Ammon's horn (tissue), 1 donor: Measurements from ENCODE around the gene THEMIS2.
"Not testable (repeated sequence)": the region's sequence is repeated elsewhere in the genome, so short reads cannot be mapped to it uniquely, and the experiment has no call there.

Experiments used
- DNase-seq: peaks from one replicate; pipeline ENCODE4 v3.0.0-alpha.2; 2016; ENCODE audit warnings: low spot score

The THEMIS2 gene

DNA sequence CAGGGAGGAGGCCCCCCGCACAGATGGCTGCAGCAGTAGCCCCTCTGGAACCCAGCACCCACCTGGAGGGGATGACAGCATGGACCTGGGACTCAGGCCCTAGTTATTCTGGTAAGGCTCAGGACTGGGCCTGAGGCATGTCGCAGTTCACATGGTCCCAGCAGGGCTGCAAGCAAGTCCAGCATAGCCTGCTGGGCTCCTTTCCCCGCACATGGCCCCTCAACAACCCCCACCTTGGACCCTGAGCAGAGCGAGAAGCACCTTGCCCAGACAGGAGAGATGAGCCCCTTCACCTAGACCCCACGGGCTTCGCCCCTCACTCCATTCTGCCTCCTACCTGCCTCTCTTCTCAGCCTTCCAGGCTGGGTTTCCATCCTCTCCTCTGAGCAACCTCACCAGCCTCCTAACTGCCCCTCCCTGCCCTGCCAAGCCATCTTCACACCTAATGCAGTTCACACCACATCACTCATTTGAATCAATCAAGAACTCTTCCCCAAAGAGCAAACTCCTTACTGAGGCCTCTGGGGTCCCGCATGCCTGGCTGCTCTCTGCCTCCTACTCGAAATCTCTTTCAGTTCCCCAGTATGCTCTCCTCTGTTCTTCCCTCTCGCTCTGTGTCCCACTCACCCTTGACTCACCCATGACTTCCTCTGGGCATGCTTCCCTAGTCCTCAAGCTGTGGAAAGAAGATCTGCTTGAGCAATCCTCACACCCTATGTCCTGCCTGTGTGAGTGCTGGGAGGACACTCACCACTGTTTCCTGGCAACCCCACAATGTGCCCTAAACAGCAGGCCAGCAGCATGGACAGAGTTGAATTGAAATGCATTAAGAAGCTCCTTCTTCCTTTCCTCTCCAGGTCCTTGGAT is 9.4 kb upstream of the THEMIS2 start:
- DNase-seq, result peak; percentile 85

DNA sequence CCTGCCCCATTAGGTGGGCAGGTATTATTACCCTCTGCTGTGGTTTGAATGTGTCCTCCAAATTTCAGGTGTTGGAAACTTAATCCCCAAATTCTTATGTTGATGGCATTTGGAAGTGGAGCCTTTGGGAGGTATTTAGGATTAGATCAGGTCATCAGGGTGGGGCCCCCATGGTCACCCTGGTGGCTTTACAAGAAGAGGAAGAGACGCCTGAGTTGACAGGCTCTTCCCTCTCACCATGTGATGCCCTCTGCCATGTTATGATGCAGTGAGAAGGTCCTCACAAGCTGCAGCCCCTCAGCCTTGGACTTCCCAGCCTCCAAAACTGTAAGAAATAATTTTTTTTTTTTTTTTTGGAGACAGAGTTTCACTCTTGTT is 8.8 kb upstream of the THEMIS2 start:
- no peak for DNase-seq

DNA sequence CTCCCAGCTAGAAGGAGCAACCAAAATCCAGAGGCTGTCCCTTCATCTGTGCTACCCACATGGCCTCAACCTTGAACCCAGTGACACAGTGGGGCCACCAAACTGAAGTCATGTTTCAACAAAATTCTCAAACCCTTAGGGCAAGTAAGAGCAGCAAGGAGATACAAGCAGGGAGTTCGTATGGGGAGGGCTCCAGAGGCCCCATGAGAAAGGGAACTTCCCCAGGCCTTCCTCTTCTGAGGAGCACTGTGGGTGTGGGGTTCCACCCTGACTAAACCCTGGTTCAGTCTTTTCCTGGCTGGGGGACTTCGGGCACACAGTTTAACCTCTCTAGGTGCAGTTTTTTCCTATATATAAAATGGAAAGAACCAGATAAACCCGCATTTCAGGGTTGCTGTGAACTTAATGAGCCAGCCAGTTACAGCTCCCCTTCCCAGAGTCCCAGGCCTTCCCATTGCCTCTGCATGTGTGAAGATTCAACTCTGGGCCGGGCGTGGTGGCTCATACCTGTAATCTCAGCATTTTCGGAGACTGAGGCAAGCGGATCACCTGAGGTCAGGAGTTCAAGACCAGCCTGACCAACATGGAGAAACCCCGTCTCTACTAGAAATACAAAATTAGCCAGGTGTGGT is 8.0 kb upstream of the THEMIS2 start:
- peak; percentile 43 for DNase-seq

DNA sequence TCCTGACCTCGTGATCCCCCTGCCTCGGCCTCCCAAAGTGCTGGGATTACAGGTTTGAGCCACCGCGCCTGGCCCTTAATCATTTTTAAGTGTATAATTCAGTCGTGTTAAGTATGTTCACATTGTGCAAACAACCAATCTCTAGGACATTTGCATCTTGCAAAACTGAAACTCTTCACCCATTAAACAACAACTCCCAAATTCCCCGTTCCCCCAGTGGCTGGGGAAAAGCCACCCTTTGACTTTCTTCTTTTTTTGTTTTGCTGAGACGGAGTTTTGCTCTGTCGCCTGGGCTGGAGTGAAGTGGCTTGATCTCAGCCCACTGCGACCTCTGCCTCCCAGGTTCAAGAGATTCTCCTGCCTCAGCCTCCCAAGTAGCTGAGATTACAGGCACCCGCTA is 6.5 kb upstream of the THEMIS2 start:
- no peak for DNase-seq

DNA sequence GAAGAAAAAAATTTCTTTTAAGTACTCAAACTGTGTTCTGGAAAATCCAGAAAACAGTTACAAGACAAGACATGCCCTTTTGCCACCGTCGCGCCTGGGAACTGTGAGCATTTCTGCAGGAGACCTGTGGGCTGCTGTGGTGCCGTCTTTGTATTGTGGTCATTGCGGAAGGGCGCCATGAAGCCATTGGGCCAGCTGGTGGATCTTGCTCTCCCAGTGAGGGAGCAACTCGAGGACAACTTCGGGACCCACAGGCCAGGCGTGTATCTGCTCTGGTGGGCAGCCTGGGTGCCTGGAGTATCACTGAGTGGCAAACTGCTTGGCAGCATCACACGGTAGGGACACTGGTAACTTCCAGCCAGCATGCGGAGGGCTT is 3.8 kb upstream of the THEMIS2 start:
- no peak for DNase-seq

DNA sequence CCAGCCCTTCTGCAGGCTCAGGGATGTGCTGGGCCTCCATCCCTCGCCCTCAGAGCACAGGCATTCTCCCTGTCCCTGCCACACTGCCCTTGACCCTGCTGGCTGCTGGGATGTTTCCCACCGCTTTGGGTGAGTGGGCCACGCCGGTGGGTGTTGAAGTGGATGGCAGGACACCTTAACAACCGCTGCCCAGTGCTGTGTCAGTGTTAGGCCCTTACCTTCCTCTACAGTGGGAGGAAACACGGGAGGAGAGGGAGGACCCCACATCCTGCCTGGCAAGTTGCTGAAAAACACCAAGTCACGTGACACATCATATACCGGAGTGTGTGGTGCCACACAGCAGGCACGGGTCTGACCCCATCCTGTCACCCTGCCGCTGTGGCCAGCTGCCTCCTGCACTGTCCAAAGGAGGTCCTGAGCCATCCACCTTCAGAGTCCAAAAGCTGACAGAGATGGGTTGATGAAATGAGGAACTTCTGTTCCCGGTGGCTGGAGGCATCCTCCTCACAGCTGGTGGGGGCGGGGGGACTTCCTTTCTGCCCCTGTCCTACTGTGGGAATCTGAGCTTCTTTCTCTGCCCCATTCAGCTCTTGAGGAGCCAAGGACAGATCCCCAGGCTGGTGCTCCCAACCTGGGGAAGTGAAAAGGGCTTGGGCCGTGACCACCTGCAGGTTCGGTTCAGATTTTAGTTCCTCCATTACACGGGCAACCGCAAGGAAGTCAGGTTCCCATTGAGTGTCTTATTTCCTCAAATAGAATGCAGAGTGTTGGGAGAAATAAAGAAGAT is 3.2 kb upstream of the THEMIS2 start:
- peak; percentile 43 for DNase-seq

DNA sequence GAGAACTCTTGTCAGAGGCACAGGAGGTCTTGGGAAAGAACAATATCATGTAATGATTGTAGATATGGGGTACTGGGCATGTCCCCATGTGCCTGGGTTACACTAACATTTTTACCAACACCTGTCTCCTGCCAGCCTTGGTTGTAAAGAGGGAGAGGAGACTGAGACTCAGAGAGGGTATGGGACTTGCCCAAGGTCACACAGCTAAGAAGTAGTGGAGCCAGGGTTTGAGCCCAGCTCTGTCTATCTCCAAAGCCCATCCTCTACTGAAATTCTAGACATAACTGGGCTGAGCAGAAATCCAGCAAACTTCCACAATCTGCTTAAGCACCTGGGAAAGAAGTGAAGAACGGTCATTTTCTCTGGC is 2.6 kb upstream of the THEMIS2 start:
- DNase-seq, result no peak

DNA sequence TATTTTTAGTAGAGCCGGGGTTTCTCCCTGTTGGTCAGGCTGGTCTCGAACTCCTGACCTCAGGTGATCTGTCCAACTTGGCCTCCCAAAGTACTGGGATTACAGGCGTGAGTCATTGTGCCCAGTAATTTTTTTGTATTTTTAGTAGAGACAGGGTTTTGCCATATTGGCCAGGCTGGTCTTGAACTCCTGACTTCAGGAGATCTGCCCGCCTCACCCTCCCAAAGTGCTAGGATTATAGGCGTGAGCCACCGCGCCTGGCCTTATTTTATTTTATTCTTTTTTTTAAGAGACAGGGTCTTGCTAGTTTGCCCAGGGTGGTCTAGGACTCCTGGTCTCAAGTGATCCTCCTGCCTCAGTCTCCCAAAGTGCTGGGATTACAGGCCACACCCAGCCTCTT is 1.3 kb upstream of the THEMIS2 start:
- not testable (repeated sequence) for DNase-seq

DNA sequence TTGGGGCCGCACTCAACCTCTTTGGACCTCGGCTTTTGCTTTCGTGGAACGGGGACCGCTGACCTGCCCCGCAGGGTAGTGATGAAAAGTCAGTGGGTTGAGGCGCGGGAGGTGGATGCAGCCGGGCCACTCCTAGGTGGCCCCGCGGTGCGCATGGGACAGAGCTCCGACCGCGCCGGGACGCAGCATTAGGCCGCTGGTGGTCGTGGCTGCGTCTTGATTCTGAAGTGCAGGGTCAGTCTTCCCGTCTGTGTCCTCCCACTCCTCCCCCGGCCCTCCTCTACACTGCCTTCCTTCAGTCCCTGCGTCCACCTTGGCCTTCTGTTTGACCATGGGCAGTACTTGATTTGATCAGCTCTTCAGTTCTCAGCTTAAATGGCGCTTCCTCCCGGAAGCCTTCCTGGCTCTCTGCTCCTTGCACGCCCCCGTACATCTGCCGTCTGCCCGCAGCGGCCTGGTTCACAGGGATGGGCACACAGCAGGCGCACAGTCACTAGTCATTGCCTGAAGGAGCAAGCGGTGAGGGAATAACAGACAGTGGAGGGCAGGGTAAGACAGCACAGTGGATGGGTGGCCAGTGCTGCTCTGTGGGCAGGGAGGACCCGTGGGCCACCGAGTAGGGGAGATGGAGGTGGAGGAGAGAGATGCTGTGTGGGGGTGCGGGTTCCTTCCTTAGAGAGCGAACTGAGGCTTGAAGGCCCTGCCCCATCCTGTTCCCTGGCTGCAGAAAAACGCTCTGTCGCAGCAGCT is 633 bp downstream of the THEMIS2 start:
- peak; percentile 63 for DNase-seq

DNA sequence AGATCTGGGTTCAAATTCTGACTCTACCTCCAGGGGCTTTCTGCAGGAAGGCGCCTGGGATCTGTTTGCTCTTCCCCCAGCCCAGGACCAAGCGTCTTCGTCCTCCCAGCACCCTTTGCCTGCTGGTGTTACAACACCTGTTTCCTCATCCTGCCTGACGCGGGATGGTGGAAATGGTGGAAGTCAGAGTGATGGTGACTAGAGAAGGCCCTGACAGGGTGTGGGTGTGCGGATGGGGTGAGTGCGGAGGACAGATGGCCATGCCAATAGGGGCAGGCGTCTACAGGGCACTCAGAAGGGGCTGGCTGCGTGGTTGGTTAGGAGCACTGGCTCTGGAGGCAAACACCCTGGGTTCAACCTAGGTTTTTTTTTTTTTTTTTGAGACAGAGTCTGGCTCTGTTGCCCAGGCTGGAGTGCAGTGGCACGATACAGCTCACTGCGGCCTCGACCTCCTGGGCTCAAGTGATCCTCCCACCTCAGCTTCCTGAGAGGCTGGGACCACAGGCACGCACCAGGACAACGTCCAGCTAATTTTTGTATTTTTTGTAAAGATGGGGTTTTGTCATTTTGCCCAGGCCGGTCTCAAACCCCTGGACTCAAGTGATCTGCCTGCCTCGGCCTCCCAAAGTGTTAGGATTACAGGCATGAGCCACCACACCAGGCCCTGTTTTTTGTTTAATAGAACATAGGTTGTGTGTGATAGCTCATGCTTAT is 1.5 kb downstream of the THEMIS2 start:
- DNase-seq, result no peak

DNA sequence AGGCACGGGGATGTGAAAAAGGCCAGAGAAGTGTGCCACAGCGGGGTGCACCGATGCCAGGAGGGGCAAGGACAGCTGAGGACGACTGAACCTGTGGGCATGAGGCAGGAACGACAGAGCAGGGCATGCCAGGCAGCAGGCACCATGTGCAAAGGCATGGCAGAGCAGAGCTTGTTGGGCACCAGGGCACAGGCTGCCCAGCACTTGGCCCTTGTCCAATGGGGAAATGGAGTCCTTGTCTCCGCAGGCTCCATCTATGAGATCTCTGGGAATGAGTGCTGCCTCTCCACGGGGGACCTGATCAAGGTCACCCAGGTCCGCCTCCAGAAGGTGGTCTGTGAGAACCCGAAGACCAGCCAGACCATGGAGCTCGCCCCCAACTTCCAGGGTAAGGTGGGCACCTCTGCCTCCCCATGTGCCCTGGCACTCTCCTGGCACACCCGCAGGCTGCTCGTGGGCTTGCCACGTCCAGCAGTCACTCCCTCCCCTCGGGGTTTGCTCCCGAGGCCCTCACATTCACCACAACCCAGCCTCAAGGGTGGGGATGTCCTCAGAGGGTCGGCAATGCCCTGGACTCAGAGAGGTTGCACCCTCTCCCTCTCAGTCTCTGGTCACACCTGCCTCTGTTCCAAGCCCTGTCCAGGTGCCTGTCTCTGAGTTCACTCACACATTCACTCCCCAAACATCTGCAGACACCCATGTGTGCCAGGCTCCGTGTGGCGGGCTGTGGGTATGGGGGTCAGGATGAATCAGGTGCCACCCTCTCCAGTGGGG is 4.2 kb downstream of the THEMIS2 start:
- no peak for DNase-seq

DNA sequence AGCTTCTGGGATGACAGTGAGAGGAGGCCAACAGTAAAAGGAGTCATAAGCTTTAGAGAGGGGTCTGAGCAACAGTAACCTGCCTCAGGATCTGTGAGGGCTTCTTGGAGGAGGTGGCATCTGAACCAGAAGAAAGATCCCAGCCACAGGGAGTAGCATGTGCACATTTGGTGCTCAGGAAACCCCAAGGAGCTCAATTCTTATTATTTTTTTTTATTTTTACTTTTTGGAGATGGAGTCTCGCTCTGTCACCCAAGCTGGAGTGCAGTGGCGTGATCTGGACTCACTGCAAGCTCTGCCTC is 4.7 kb downstream of the THEMIS2 start:
- DNase-seq, result no peak

DNA sequence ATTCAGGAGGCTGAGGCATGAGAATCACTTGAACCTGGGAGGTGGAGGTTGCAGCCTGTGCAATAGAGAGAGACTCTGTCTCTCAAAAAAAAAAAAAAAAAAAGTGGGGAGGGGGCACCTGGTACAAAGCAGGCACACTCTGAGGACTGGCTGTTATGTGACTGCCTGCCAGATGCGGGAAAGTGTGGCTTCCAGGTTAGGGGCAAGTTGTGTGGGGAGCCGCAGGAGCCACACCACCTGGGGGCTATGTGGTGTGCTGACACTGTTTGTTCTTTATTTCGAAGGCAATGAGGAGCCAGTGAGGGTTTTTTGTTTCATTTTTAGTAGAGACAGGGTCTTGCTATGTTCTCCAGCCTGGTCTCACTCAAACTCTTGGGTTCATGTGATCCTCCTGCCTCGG is 5.7 kb downstream of the THEMIS2 start:
- no peak for DNase-seq

DNA sequence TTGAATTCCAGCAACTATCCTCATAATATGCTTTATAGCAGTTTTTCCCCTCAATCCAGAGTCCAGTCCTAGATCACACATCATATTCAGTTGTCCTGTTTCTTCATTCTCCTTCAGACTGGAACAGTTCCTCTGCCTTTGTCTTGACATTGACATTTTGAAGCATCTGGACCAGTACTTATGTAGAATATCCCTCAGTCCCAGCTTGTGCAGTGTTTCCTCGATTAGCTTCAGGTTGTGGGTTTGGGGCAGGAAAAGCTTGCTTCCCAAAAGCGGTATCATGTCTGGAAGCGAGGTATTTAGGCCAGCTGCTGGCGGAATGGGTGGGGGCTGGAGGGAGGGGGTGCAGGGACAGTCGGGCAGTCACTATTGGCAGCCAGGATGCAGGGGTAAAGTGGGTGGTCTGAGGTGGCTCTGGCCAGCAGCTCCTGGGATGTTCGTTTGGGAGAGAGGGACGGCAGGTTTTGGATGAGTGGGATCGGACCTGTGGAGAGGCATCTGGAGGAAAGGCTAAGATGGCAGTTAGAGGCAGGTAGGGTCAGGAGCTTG is 6.5 kb downstream of the THEMIS2 start:
- DNase-seq, result no peak

DNA sequence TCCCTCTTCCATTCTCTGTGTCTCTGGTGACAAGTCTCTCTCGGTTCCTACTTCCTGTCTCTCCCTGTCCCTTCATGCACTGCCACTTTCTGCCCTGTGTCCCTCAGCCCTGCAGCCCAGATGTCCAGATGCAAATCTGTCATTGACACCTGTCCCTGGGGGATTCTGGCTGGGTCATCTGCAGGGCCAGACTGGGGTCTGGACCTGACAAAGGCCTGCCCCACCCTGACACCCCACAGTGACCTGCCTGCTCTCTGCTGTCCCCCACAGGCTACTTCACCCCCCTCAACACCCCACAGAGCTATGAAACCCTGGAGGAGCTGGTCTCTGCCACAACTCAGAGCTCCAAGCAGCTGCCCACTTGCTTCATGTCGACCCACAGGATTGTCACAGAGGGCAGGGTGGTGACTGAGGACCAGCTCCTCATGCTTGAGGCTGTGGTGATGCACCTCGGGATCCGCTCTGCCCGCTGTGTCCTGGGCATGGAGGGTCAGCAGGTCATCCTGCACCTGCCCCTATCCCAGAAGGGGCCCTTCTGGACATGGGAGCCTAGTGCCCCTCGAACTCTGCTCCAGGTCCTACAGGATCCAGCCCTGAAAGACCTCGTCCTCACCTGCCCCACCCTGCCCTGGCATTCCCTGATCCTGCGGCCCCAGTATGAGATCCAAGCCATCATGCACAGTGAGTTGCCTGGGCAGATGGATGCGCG is 7.2 kb downstream of the THEMIS2 start:
- DNase-seq, result no peak

DNA sequence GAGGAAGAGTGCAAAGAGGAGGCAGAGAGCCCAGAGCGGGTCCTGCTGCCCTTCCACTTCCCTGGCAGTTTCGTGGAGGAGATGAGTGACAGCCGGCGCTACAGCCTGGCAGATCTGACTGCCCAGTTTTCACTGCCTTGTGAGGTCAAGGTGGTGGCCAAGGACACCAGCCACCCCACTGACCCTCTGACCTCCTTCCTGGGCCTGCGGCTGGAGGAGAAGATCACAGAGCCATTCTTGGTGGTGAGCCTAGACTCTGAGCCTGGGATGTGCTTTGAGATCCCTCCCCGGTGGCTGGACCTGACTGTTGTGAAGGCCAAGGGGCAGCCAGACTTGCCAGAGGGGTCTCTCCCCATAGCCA is 10.2 kb downstream of the THEMIS2 start:
- no peak for DNase-seq

DNA sequence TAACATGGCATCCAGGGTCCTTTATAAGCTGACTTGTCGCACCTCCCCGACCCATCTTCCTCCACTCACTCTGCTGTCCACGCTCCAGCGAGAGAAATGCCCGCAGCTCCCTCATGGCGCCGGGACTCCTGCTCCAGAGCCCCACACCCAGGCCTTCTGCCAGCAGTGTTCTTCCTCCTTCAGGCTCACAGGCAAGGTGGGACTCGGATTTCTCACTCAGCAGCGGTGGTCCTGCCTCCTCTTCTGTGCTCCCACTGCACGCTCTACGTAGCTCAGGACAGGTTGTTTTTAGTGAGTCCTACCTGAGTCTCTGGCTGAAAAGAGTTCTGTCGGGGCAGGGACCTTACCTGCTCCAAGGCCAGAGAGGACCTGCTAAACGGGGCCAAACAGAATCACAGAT is 11.2 kb downstream of the THEMIS2 start:
- no peak for DNase-seq

DNA sequence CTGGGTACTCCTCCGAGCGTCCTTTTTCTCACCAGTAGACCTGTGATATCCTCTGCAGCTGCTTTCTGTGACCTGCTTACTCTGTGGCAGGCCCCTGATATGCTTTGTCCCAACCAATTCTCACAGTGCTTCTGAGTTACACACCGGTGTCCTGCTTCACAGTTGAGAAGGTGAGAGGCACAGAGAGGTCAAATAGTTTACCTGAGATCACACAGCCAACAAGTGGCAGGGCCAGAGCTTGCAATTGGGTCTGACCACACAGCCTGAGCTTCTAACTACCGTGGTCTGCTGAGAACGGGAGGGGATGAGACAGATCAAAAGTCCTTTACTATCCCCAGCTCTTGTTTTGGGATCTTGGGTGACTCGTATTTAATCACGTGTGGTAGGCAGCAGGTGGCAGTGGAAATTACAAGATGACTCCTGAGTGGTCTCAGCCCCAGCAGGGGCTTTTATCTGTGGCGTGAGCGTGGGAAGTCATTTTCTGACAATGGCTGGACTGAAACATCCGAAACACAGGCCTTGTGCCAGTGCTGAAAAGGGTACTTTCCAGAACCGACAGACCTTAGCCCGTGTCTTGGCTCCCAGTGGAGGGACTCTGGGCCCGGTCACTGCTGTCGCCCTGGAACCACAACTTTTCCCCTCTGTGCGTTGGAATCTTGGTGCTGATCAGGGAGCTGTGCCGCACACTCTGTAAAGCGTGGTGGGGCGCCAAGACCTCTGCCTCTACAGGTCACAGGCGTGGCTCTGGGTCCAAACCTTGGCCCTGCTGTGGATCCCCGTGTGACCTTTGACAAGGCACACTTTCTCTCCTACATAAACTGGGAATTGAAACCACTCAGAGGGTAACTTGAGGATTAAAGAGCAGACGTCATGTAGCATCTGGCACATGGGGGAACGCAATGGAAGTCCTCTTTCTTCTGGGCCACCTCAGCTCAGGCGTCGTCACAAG is 11.9 kb downstream of the THEMIS2 start:
- DNase-seq, result peak; percentile 16

DNA sequence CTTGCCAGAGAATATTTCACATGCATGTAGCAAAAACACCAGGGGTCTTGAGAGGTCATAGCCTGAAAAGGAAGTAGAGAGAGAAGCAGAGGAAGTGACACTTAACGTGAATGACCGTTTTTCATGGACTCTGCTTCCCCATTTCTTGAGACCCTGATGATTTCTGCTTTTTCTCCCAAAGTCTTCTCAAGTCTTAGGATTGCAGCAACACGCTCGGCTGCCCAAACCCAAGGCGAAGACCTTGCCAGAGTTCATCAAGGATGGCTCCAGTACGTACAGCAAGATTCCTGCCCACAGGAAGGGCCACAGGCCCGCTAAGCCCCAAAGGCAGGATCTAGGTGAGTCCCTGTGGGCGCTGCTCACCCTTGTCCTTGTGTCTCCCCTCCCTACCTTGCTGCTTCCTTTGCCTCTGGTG is 12.8 kb downstream of the THEMIS2 start:
- DNase-seq, result peak; percentile 53
